GM18507 (cell line): ENCODE data around the gene EXOC4.

ENCODE experiments used
- DNase-seq: peaks from one replicate; pipeline ENCODE4 v3.0.0; 2011; ENCODE audit warnings: low read depth; ENCODE audit not compliant: insufficient read length; ENCODE audit errors: extremely low spot score
- FAIRE-seq: peaks from 2 replicates; lab custom pipeline; 2011; peaks lifted over from hg19 to GRCh38; lab: Jason Lieb, UNC

Gene EXOC4

DNA sequence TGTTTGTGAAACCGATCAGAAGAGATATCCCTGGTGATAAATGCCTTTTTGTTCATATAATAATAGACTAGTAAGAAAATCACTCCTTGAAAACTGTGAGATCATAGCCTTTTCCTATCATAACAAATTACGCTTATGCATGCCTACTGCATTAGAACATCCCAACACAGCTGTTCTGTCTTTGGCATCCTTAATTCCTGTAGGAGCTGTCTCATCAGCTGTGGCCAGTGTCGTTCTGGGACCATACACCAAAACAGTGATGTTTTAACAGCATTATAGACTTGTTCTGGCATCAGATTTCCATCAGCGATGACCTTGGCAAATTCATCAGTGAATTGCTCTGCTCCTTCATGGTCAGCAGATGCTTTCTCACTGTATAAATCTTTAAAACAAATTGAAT lies 450.7 kb downstream of the EXOC4 start:
- FAIRE-seq: no peak
- no peak for DNase-seq

DNA sequence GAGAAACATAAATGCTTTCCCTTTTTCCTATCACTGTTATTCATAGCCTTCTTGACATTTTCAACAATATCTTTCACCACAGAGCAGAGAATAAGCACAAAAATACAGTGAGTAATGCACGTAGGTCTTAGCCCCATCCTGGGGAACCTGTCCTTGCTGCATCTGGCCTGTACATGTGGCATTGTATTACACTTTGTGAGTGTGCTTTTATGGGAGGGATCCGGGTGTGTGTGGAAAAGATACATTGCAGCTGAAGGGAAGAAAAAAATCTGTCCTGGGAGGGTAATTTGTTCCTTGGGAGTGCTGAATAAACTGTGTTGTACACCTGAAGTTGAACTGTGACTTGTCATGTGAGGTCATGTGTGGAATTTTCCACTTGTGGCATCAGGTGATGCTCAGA lies 451.6 kb downstream of the EXOC4 start:
- no peak for FAIRE-seq
- no peak for DNase-seq

DNA sequence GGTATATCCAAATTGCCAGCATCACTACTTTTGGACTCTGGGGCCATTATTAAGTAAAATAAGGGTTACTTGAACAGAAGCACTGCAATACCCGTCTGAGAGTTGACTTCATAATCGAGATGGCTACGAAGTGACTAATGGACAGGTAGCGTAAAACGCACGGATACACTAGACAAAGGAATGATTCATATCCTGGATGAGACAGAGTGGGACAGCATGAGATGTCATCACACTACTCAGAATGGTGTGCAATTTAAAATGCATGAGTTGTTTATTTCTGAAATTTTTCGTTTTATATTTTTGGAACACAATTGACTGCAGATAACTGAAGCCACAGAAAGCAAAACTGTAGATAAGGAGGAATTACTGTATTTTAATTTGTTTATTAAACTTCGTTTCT lies 452.7 kb downstream of the EXOC4 start:
- FAIRE-seq: no peak
- no peak for DNase-seq

DNA sequence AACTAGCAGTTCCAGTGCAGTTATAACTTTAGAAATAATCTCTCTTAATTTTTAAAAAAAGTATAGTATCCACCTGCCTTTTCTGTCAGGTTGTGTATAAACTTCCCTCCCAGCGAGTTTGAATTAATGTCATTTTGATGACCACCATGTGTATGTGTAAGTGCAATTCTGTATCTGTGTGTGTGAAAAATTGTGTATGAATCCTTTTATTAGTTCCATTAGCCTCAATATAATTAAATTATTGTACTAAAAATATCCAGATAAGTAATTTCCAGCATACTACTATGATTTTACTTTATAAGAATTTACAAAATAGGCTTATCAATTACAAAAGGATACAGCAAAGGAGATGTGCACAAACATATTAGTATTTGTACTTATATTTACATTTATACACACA lies 453.1 kb downstream of the EXOC4 start:
- DNase-seq: no peak
- no peak for FAIRE-seq

DNA sequence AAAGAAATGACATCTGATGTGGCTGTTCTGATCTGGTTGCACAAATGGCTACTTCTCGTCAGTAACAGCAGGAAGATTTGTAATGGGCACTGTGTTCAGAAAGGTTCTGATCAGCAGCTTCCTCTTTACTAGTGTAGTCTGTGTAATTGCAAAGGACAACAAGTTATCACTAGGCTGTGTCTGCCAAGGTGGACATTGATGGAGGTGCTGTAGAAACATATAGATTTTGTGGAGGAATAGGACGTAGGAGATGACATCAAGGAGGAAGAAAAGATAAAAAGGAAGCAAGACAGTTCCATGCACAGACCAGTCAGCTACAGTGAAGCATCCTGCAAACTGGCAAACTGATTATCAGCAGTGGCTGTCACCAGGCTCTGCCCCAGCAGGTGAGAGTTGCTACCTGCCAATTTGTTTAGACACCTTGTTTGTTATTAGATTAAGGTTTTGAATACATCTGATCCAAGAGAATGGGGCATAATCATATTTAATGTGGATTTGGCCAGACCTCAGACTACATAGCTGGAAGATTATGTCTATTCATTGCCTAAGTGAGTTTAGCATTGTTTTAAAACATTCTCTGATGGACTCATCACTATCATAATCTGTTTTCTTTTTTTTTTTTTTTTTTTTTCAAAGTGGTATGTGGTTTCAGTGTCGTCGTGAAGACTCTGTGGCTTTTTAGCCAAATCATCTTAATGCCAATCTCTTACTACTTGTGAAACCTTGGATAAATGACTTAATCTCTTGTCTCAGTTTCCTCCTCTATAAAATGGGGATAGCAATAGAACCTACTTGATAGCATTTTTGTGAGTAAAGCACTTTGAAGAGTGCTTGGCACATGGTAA lies 456.4 kb downstream of the EXOC4 start:
- no peak for DNase-seq

DNA sequence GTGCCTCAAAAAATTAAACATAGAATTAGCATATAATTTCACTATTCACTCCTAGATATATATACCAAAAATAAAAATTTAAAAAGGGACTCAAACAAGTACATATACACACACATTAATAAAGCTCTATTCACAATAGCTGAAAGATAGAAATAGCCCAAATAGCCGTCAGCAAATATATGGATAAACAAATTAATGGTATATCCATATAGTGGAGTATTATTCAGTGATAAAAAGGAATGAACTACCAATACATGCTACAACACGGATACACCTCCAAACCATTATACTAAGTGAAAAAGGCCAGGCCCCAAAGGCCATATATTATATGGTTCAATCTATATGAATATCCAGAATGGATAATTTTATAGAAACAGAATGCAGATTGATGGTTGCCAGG lies 459.7 kb downstream of the EXOC4 start:
- DNase-seq (no peak), FAIRE-seq (no peak)

More for the DNA sequence above, 456.4 kb downstream of the EXOC4 start:
- FAIRE-seq: no peak

DNA sequence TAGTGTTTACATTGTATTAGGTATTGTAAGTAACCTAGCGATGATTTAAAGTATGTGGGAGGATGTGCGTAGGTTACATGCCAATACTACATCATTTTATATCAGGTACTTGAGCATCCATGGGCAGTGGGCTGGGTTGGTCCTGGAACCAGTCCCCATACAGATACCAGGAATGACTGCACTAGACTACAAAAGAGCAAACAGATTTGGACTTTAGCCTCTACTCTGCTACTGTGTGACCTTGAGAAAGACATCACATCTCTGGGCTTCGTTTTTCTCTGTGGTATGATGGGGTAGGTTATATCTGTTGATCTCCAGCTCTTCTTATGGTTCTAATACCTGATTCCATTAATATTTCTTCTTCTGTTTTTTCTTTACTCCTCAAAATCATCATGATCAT lies 461.8 kb downstream of the EXOC4 start:
- no peak for FAIRE-seq

DNA sequence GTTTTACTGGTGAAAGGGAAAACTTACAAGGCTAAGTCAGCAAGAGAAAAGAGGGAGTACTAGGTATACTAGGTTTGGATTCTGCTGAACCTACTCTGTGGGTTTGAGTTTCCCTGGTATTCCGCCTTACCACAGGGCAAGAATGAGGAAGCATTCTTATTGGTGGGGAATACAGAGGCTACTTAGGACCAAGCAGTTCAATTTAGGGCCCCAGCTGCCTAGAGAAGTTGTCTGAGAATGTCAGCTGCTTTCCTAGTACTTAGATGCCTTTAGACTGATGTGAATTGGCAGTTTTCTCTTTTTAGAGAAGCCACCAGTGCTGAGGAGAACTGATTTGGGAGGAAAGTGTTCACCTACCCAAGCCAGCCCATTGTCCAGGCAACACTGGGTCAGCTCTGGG lies 465.3 kb downstream of the EXOC4 start:
- FAIRE-seq (no peak), DNase-seq (no peak)

More for the DNA sequence above, 461.8 kb downstream of the EXOC4 start:
- no peak for DNase-seq

DNA sequence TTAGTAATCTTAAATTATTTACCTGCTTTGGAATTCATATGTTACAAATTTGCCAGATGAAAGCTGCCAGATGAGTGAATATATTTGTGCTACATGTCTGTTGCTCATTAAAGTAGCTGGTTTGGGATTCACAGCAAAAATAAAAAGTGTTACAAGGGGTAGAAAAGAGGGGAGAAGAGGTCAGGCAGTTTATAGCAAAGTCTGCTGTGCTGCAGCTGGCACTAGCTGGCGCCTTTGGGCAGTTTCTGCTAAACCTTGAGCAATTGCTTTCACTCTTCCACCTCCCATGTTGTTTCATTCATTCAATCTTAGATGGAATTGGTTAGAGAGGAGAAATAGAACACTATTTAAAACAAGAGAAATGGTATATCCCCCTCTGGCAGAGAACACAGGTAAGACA lies 470.2 kb downstream of the EXOC4 start:
- no peak for FAIRE-seq

DNA sequence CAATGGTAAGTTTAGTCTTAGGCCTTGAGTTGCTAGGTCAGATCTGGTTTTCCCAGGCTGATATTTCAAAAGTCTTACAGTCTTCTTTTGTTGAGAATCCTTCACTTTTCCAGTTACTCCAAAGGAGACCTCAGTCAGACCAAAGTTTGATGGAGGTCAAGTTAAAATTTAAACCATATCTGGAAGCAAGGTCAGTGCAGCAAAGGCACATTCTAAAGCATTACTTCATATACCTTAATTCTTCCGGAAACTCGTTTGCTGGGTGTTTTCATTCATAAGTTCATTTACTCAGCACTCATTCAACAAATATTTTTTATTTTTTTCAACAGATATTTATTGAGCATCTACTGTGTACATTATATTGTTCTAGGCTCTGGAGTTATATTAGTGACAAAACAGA lies 471.3 kb downstream of the EXOC4 start:
- DNase-seq (no peak), FAIRE-seq (no peak)

More for the DNA sequence above, 470.2 kb downstream of the EXOC4 start:
- no peak for DNase-seq

DNA sequence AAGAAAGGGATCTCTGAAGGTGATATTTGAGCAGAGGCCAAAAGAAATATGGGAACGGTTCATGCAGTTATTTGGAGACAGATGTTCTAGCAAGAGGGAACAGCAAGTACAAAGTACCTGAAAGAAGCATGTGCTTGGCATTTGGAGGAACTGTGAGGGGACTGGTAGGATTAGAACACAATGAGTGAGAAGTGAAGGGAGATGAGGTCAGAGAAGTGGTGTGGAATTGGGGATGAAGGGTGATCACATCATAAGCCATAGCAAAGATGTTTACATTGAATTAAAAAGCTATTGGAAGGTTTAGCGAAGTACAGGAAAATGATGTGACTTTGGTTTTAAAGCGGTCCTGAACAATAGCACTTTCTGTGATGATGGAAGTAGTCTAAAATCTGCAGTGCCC lies 471.8 kb downstream of the EXOC4 start:
- no peak for DNase-seq
- FAIRE-seq: no peak

DNA sequence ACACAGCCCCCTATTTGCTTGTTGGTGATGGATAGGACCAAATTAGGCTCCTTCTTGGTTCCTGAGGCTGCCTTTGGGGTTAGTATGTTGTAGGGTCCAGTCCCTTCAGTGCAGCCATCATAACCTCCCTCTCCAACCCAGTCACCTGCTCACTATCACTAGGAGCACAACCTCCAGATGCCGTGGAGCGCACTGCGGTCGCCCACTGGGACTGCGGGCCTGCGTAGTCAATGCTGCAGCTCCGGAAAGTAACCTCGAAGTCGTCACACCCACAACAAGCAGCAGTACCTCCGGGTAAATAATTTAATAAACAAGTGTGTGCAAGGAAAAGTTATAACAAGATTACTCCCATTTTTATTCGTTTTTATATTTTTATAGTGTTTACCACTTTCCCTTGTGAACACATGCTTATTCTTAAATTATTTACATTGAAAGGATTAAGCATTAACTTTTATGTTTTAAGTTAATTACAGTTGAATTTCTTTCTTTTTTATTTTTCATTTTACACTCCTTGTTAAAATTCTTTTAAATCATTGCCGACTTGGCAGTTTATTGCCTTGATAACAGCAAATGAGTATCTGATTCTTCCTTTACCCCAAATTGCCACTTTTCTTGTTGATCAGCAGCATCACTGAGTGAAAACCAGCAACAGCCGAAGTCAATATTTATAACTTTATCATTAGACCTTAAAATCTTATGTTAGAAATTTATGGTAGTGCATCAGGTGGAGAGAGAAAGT lies 474.8 kb downstream of the EXOC4 start:
- DNase-seq (no peak), FAIRE-seq (no peak)

DNA sequence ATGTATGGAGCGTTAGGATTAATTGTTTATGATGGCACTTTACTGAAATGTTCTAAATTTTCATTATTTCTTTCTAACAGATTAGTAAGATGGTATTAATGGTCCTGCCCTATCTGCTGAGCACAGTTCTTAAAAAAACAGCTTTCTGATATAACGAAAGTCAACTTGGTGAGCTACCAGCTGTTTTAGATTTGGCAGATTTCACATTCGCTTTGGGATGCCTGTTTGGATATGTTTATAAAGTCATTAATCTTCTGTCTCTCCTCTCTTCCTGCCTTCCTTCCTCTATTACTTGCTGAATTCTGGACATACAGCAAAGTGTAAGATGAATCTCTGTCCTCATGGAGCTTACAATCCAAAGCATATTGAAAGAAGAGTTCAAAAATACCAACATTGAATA lies 477.5 kb downstream of the EXOC4 start:
- FAIRE-seq: no peak
- no peak for DNase-seq

DNA sequence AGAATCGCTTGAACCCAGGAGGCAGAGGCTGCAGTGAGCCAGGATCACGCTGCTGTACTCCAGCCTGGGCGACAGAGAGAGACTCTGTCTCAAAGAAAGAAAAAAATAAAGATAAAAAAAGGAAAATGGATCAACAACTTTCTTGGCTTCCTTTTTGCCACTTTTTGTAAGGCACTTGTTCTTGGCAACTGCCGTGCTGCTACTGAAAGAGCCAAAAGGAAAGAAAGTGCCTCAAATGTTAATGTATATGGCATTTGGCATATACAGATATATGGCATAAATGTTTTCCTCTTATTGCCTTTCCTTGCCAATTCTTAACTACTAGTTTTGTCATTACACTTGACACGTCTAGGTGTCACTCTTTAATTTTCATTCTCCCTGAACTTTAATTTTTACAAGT lies 480.5 kb downstream of the EXOC4 start:
- DNase-seq (no peak), FAIRE-seq (no peak)

DNA sequence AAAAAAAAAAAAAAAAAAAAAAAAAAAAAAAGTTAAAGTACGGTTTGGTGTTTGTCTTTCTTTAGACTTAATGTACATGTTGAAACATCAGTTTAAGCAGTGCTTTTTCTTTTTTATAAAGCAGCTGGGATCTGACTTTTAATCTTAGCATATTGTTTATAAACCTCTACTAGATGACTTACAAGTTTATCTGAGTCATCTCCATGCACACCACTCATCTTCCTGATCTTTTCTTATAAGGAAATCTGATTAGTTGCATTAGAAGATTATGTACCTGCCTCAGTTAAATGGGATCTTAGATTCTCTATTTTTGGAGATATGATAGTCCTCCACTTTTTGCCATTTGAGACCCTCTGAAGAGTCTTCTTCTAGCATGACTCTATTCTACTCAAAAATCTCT lies 482.3 kb downstream of the EXOC4 start:
- FAIRE-seq: no peak
- DNase-seq: no peak

DNA sequence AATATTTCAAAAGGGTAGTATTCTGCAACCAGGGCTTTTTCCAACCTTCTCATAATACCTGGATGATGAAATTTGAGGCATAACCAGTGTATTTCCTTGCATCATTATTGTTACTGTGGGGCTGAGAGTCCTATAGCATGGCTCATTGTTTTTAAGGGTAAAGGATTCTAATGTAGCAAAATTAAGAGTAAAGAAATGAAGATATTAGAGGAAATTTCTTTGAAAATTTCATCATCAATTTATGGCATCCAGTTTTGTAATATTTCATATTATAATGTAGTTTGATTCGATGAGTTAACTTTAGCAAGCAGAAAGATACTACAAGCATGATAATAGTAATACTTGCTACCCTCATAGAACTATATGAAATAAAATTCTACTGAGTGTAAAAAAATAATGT lies 486.9 kb downstream of the EXOC4 start:
- no peak for DNase-seq

DNA sequence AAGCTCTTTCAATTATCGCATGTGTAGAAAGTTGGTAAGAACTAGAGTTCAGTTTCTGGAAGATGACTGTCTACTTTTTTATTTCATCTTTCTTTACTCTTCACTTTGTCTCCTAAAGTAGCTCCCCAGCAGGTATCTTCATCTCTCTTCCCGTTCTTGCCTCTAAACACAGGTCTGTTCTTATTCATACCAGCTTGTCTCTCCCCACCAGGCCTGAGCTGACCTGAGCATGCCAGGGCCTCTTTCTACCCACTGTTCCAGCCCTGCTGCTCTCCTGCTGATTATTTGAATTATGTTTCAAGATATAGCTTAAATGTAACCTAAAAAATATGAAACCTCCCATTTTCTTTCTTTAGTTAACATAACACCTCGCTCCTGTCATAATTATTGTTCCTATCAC lies 488.2 kb downstream of the EXOC4 start:
- FAIRE-seq (no peak), DNase-seq (no peak)

More for the DNA sequence above, 486.9 kb downstream of the EXOC4 start:
- no peak for FAIRE-seq

DNA sequence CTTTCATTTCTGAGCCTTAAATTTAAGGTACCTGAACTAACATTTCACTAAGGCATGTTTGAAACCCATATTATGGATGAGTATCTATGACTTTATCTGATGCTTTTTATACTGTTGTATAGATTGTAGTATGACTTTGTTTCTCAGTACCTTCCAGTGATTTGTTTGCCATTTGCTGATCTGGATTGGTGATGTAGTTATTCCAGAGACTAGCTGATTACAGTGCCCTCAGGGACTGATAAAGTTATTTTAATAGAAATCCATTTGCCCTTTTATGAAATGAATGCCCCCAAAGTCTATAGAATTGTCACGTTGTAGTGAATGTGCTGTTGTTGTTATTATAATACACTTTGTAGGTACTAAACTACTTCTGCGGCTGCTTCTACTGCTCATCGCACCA lies 488.8 kb downstream of the EXOC4 start:
- FAIRE-seq (no peak), DNase-seq (no peak)

DNA sequence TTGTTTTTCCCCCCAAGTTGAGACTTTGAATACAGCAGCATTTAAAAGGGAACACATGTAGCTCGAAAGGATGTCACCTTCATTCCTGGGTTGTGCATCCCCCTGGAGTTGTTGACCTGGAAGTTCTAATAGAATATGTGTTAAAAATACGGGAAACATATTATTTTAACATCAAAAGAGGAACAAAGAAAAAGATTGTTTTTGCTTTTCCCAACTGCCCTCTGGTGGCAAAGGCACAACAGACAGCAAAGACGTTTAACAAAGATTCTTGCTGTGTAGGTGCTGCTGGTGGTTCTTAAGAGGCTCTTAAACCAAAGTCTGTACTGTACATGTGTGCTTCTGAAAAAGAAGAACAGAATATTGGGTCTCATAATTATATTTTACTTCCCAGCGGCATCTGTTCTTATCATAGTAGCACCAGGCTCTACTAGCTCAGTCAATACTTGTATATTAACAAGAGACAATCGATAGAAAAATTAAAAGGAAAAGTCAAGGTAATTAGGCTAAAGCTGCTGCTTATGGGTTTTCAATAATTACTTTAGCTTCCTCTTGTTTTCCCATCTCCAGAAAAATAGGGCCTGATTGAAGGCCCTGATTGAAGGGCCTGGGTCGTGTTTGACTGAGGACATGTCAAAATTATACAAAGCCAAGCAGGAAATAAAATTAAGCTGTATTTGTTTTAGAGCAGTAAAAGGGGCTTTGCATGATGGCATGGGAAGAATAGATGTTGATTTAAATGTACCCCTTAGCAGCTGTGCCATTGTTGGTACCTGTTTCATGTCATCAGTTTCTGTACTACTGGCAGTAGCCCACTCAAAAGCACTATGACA lies 490.0 kb downstream of the EXOC4 start:
- no peak for FAIRE-seq
- no peak for DNase-seq

DNA sequence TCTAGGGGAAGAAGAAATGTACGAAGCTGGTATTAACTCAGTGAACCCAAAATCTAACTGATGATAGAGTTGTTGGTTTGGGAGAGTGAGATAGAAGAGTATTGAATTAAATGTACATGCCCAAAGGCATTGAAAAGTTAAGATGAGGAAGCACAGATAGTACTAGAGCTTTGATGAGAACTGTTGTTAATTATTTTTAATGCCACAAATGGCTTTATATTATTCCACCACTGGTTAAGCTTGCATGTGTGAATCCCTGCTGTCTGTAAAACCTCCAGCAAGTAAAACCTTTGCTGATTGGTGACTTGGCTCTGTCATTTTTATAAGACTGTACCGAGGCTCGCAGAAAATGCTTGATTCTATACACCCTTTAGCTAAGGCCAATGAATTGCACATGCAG lies 491.6 kb downstream of the EXOC4 start:
- DNase-seq (no peak), FAIRE-seq (no peak)
